ENCODE data around the gene PCNX3.

GRCh38 chr11:65585396-65586246, 30.0 kb upstream of the PCNX3 start:
- TF ChIP-seq, protein P1, sequence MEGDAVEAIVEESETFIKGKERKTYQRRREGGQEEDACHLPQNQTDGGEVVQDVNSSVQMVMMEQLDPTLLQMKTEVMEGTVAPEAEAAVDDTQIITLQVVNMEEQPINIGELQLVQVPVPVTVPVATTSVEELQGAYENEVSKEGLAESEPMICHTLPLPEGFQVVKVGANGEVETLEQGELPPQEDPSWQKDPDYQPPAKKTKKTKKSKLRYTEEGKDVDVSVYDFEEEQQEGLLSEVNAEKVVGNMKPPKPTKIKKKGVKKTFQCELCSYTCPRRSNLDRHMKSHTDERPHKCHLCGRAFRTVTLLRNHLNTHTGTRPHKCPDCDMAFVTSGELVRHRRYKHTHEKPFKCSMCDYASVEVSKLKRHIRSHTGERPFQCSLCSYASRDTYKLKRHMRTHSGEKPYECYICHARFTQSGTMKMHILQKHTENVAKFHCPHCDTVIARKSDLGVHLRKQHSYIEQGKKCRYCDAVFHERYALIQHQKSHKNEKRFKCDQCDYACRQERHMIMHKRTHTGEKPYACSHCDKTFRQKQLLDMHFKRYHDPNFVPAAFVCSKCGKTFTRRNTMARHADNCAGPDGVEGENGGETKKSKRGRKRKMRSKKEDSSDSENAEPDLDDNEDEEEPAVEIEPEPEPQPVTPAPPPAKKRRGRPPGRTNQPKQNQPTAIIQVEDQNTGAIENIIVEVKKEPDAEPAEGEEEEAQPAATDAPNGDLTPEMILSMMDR (IDR thresholded peaks at IDR 0.05 in 2 of 3, conservative IDR thresholded peaks at IDR 0.05 in 1 of 3; ENCODE audit: borderline replicate concordance in 1 of 3, insufficient read depth in 1 of 3, low read depth in 2 of 3, low read length in 2 of 3): no peak
- TF ChIP-seq POLR2A (IDR thresholded peaks at IDR 0.05; ENCODE audit: borderline replicate concordance, extremely low read depth, insufficient read depth, insufficient read length): no peak
- TF ChIP-seq TCF7L2 (IDR thresholded peaks at IDR 0.05; ENCODE audit: borderline replicate concordance, extremely low read depth, insufficient read depth, insufficient read length): no peak
- TF ChIP-seq SP1 (IDR thresholded peaks at IDR 0.05; ENCODE audit: low read depth): no peak
- TF ChIP-seq MAX (IDR thresholded peaks at IDR 0.05): no peak
- TF ChIP-seq, protein P2, sequence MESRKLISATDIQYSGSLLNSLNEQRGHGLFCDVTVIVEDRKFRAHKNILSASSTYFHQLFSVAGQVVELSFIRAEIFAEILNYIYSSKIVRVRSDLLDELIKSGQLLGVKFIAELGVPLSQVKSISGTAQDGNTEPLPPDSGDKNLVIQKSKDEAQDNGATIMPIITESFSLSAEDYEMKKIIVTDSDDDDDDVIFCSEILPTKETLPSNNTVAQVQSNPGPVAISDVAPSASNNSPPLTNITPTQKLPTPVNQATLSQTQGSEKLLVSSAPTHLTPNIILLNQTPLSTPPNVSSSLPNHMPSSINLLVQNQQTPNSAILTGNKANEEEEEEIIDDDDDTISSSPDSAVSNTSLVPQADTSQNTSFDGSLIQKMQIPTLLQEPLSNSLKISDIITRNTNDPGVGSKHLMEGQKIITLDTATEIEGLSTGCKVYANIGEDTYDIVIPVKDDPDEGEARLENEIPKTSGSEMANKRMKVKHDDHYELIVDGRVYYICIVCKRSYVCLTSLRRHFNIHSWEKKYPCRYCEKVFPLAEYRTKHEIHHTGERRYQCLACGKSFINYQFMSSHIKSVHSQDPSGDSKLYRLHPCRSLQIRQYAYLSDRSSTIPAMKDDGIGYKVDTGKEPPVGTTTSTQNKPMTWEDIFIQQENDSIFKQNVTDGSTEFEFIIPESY (IDR thresholded peaks at IDR 0.05; ENCODE audit: extremely low read depth, insufficient replicate concordance, low read length): no peak
- no peak for TF ChIP-seq SIN3A (IDR thresholded peaks at IDR 0.05; ENCODE audit: low read depth)
- no peak for TF ChIP-seq EGR1 (IDR thresholded peaks at IDR 0.05; ENCODE audit: low read depth)
- TF ChIP-seq ZFX (IDR thresholded peaks at IDR 0.05): no peak
- no peak for TF ChIP-seq POLR2AphosphoS5 (IDR thresholded peaks at IDR 0.05; ENCODE audit: low read depth, low read length)
- no peak for TF ChIP-seq ZNF274 (IDR thresholded peaks at IDR 0.05; ENCODE audit: low read depth, low read length)

Measured in HCT116 (cell line).